Activated CD8-positive, alpha-beta memory T cell treated with anti-CD3 and anti-CD28 coated beads for 1 hour (primary cell): ENCODE results near the gene POLR3GL.
"Not testable (repeated sequence)": the region's sequence is repeated elsewhere in the genome, so short reads cannot be mapped to it uniquely, and the experiment has no call there.

Experiments
- DNase-seq, 2 donors: peaks; one replicate each; pipeline ENCODE4 v3.0.0-alpha.2; 2020; ENCODE audit warnings: low read depth in 1 of 2; ENCODE audit errors: extremely low read depth in 1 of 2

The POLR3GL gene

GRCh38 chr1:146016891-146017290 lies 52.4 kb downstream of the POLR3GL start:
- no peak for DNase-seq

GRCh38 chr1:146019231-146020057 lies 55.0 kb downstream of the POLR3GL start:
- no peak for DNase-seq

- DNase-seq: no peak
Measured at GRCh38 chr1:146020058-146021049, 55.9 kb downstream of the POLR3GL start.

GRCh38 chr1:146021050-146021445 lies 56.6 kb downstream of the POLR3GL start:
- DNase-seq: no peak

GRCh38 chr1:146021622-146022402 lies 57.3 kb downstream of the POLR3GL start, which contains the start of gene HJV:
TSS of gene HJV (minus strand) at chr1:146021735. CDS start at chr1:146020231, 1,504 bp downstream.
- DNase-seq: no peak

GRCh38 chr1:146022403-146023127 lies 58.1 kb downstream of the POLR3GL start:
- no peak for DNase-seq

- DNase-seq: not testable (repeated sequence)
Measured at GRCh38 chr1:146025787-146026495, 61.5 kb downstream of the POLR3GL start.

- DNase-seq: not testable (repeated sequence)
Measured at GRCh38 chr1:146026650-146027049, 62.2 kb downstream of the POLR3GL start.
